ENCODE results near the gene POLA2. TPM values are rescaled to one million over a fixed set of nuclear protein-coding genes. Genes with fewer than 3 reads are reported as not detected.
A peak's percentile ranks its signal among the peaks of the same experiment; 100 is the strongest.
"Not testable (repeated sequence)": the region's sequence is repeated elsewhere in the genome, so short reads cannot be mapped to it uniquely, and the experiment has no call there.

Gene POLA2
- total RNA-seq, 1 experiment from 2014 or later = 8.9 TPM

DNA sequence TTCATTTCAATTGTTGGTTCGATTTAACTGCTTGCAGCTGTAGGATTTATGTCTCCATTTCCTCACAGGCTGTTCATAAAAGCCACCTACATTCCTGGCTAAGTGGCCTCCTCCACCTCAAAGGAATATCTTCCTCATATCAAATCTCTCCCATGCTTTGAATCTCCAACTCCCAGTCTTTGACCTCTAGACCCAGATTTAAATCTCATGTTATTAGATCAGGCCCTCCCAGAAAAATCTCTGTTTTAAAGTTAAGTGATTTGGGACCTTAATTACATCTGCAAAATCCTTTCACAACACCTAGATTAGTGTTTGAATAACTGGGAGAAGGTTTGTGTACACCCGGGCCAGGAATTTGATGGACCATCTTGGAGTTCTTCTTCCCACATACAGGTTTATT is 33.9 kb upstream of the POLA2 start:
- Histone ChIP-seq H3K27me3 (no peaks in the 10 kb centered on the region), H3K4me3 (no peak overlapping the region), H3K36me3 (no peaks in the 10 kb centered on the region), H3K9me3 (no peaks in the 10 kb centered on the region)
- no peak for DNase-seq

DNA sequence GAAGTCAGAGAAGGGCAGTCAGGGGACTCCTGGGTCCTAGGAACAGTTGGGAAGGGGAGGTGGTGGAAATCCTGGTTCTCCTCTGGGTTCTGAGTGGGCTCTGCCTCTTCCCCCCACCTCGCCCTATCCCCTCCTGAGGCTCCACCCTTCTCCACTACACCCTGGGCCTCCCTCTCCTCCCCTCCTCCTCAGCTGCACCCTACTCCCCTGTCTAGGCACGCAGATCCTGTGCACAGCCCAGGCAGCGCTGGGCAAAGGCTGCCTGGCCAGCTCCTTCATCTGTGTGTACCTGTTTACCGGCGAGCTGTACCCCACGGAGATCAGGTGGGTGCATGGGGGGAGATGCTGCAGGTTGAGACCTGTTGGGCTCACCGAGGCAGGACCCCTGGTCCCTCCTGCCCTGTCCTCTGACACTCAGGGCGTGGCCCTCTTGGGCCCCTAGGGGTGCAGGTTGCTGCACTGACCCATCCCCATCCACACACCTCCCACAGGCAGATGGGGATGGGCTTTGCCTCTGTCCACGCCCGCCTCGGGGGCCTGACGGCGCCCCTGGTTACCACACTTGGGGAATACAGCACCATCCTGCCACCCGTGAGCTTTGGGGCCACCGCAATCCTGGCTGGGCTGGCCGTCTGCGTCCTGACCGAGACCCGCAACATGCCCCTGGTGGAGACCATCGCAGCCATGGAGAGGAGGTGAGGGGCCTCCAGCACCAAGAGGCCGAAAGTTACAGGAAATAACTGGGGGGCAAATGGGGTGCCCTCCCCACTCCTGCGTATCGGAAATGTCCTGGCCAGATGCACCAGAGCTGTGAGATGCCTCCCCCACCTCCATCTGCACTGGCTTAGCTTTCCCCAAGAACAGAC is 25.3 kb upstream of the POLA2 start:
- no peaks in the 10 kb centered on the region for H3K36me3 ChIP-seq
- no peak overlapping the region for H3K4me3 ChIP-seq
- H3K27me3 ChIP-seq = no peaks in the 10 kb centered on the region; the same call in 1 of the 2 replicates
- no peak for DNase-seq
- H3K9me3 ChIP-seq = no peaks in the 10 kb centered on the region

DNA sequence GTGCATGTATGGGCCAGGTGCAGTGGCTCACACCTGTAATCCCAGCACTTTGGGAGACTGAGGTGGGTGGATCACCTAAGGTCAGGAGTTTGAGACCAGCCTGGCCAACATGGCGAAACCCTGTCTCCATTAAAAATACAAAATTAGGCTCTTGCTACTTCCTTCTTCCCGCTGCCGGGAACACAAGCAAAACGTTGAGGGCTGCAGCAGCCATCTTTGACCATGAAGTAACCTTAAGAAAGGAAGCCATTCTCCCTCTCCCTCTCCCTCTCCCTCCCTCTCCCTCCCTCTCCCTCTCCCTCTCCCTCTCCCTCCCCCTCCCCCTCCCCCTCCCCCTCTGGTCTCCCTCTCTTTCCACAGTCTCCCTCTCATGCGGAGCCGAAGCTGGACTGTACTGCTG is 23.5 kb upstream of the POLA2 start:
- H3K9me3 ChIP-seq, H3K36me3 ChIP-seq, H3K27me3 ChIP-seq, DNase-seq, H3K4me3 ChIP-seq: not testable (repeated sequence)

DNA sequence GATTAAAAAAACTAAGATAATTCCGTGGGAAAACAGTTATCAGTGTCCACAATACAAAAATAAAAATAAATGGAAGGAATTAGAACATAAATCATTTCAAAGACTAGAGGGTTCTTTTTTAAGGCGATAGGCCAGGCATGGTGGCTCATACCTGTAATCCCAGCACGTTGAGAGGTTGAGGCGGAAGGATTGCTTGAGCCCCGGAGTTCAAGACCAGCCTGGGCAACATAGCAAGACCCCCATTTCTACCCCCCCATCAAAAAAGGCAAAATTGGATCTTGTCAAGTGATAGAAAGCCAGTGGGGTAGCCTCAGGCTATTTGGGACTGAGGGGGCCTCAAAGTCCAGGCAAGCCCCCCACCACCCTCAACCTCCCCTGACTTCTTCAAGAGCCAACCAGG is 20.6 kb upstream of the POLA2 start:
- no peaks in the 10 kb centered on the region for H3K9me3 ChIP-seq
- no peak for DNase-seq
- H3K4me3 ChIP-seq = no peak overlapping the region
- H3K27me3 ChIP-seq = no peaks in the 10 kb centered on the region
- no peaks in the 10 kb centered on the region for H3K36me3 ChIP-seq

DNA sequence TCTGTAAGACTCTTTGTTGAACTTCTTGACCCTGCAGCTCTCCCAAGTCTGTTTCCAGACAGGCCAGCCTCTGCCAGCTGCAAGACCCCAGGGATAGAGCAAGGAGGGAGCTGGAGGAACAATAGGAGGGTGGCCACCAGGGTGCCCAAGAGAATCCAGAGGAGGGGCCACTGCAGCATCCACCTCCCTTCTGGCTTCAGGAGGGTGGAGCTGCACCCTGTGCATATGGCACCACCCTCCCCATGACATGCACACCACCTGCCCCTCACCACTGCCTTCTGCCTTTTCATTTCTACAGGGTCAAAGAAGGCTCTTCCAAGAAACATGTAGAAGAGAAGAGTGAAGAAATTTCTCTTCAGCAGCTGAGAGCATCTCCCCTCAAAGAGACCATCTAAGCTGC is 20.1 kb upstream of the POLA2 start:
- DNase-seq = no peak

DNA sequence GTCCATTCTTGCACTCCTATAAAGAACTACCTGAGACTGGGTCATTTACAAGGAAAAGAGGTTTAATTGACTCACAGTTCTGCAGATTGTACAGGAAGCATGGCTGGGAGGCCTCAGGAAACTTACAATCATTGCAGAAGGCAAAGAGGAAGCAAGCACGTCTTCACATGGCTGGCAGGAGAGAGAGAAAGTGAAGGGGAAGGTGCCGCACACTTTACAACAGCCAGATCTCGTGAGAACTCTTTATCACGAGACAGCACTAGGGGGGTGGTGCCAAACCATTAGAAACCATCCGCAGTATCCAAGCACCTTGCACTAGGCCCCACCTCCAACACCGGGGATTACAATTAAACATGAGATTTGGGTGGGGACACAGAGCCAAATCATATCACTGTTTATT is 19.4 kb upstream of the POLA2 start:
- H3K36me3 ChIP-seq = no peaks in the 10 kb centered on the region
- H3K4me3 ChIP-seq = no peak overlapping the region
- DNase-seq = no peak
- no peaks in the 10 kb centered on the region for H3K27me3 ChIP-seq
- H3K9me3 ChIP-seq = no peaks in the 10 kb centered on the region

More for the DNA sequence above, 20.1 kb upstream of the POLA2 start:
- H3K9me3 ChIP-seq = no peaks in the 10 kb centered on the region
- H3K27me3 ChIP-seq = no peaks in the 10 kb centered on the region
- H3K4me3 ChIP-seq = no peak overlapping the region
- H3K36me3 ChIP-seq = no peaks in the 10 kb centered on the region

DNA sequence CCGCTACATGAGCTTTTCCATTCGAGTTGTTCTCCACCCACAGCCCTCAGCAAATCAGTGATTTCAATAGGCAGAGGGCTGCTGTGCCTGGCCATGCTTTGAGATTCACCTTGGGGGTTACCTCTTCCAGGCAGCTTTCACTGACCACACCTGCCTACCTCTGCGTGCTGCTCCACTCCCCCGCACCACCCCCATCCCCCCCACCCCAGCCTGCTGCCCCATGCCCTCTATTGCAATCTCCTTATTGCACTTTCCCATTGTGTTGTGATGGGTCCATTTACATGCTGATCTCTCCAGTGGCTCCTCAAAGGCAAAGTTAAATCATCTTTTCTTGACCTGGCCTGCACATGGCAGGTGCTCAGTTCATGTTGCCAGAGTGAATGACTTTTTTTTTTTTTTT is 18.0 kb upstream of the POLA2 start:
- Histone ChIP-seq H3K4me3 (no peak overlapping the region), H3K36me3 (no peaks in the 10 kb centered on the region), H3K9me3 (no peaks in the 10 kb centered on the region), H3K27me3 (no peaks in the 10 kb centered on the region)
- no peak for DNase-seq

DNA sequence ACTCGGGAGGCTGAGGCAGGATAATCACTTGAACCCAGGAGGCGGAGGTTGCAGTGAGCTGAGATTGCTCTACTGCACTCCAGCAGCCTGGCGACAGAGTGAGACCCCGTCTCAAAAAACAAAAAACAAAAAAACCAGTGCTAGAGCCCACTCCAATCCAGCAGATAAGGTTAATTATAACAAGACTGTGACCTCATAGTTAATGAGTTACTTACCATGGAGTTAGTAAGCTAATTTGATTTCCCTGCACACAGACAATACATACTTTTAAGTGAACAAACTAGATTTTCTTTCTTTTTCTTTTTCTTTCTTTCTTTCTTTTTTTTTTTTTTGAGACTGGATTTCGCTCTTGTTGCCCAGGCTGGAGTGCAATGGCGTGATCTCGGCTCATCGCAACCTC is 16.7 kb upstream of the POLA2 start:
- not testable (repeated sequence) for H3K36me3 ChIP-seq, H3K4me3 ChIP-seq, H3K27me3 ChIP-seq, DNase-seq, H3K9me3 ChIP-seq

DNA sequence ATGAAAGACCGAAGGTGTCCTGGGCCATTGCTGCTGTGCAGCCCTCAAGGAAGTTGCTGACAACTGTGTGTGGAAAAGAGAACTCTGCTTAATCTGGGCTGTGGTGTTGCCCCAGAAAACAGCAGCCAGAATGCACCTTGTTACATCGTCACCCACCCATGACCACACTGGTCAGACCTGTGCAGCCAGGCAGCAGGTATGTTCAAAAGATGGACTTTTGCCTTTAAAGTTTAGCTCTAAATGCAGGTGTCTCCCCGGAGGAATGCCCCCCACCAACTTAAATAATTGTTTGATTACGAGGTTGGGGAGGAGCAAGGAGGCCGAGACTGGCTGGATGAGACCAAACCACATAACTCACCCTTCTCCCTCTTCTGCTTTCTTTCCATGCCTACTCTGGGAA is 15.3 kb upstream of the POLA2 start:
- Histone ChIP-seq H3K27me3 (no peaks in the 10 kb centered on the region), H3K36me3 (no peaks in the 10 kb centered on the region), H3K4me3 (no peak overlapping the region), H3K9me3 (no peaks in the 10 kb centered on the region)
- no peak for DNase-seq

DNA sequence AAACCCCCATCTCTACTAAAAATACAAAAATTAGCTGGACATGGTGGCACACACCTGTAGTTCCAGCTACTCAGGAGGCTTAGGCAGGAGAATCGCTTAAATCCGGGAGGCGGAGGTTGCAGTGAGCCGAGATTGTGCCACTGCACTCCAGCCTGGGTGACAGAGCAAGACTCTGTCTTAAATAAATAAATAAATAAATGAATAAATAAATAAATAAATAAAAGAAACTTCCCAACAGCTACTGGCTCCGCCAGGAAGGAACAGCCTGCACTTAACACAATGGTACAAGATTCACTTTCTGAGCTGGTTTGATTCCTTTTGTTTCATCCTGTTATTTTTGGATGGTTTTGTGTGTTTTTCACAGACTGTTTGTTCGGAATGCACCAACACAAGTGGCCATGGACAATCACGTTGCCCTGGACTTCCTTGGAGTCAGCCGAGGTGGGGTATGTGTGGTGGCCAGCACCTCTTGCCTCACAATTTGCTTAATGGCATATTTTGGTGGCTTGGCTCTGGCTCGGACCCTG is 13.5 kb upstream of the POLA2 start:
- H3K27me3 ChIP-seq, DNase-seq, H3K36me3 ChIP-seq, H3K4me3 ChIP-seq, H3K9me3 ChIP-seq: not testable (repeated sequence)

DNA sequence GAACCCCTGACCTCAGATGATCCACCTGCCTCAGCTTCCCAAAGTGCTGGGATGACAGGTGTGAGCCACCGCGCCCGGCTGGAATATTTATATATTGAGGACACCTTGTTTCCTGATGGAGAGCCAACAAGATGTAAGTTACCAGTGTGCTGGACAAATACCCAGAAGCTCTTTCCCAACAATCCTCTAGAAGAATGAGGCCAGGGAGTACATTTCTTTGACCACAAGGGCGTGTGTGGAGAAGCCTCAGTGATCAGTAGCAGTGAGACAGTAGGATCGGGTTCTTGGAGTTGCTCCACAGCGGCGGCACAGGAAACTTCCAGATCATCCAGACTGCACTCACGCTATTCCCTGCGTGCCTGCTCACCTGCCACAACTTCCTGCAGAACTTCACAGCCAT is 10.3 kb upstream of the POLA2 start:
- Histone ChIP-seq H3K27me3 (no peaks in the 10 kb centered on the region), H3K9me3 (no peaks in the 10 kb centered on the region), H3K4me3 (no peak overlapping the region), H3K36me3 (no peaks in the 10 kb centered on the region)
- DNase-seq = no peak

DNA sequence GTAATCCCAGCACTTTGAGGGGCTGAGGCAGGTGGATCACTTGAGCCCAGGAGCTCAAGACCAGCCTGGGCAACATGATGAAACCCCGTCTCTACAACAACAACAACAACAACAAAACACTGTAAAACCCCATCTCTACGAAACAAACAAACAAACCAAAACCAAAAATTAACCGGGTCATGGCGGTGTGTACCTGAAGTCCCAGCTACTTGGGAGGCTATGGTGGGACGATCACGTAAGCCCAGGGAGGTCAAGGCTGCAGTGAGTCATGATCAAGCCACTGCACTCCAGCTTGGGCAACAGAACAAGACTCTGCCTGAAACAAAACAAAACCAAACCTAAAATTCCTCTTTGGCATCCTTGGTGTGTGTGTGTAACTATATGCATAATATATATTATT is 7.0 kb upstream of the POLA2 start:
- Histone ChIP-seq H3K9me3 (no peaks in the 10 kb centered on the region), H3K4me3 (no peak overlapping the region), H3K27me3 (no peaks in the 10 kb centered on the region), H3K36me3 (no peaks in the 10 kb centered on the region)
- peak; percentile 11 for DNase-seq

DNA sequence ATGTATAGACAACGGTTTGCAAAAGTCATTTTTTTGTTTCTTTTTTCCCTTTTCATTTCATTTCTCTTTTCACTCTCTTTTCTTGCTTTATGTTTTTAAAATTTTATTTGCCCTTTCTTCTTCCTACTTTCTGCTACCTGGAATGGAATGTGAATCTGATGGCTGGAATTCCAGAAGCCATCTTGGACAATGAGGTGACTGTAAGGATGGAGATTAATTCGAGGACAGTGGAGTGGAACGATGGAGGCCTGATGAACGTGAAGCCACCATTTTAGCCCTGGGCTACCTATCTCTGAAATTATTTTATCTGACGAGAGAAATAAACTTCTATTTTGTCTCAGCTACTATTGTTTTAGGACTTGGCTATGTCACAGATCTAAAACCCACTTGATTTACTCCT is 2.8 kb upstream of the POLA2 start:
- H3K27me3 ChIP-seq = no peaks in the 10 kb centered on the region

DNA sequence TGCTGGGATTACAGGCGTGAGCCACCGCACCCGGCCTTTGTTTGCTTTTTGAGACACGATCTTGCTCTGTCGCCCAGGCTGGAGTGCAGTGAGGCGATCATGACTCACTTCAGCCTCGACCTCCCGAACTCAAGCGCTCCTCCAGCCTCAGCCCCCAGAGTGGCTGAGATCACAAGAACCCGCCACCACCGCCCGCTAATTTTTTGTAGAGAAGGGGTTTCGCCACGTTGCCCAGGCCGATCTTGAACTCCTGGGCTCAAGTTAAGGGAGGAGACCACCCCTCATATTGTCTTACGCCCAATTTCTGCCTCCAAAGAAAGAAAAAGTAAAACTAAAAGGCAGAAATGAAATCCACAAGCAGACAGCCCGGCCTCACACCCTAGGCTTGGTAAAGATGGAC is 1.5 kb upstream of the POLA2 start:
- Histone ChIP-seq H3K9me3 (no peaks in the 10 kb centered on the region), H3K4me3 (no peak overlapping the region), H3K36me3 (no peaks in the 10 kb centered on the region; the same call in 1 of the 2 replicates), H3K27me3 (no peaks in the 10 kb centered on the region)
- DNase-seq = no peak

More for the DNA sequence above, 2.8 kb upstream of the POLA2 start:
- DNase-seq = no peak
- Histone ChIP-seq H3K4me3 (no peak overlapping the region), H3K9me3 (no peaks in the 10 kb centered on the region), H3K36me3 (no peaks in the 10 kb centered on the region)

DNA sequence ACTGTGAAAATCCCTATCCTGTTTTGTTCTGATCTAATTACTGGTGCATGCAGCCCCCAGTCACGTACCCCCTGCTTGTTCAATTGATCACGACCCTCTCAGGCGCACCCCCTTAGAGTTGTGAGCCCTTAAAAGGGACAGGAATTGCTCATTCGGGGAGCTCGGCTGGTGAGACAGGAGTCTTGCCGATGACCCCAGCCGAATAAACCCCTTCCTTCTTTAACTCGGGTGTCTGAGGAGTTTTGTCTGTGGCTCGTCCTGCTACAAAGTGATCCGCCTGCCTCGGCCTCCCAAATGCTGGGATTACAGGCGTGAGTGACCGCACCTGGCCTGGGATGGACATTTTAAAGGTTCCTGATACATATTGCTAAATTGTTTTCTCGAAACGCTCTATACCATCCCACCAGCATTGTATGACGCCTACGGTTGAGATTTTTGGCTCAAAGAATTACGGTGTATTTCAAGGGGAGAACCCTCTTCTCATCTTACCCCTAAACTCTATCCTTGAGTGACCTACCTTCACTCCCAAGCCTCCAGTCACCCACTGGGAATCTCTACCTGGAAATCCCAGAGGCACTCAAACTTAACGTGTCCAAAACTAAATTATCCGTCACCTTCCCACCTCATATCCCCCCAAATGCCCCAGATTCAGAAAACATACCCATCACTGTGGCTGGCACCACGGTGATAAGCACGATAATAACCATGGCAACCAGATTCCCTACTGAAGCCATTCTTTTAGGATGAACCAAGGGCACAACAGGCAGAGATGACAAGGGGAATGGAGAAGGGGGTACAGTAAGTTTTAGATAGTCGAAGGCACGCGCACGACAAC is 789 bp upstream of the POLA2 start:
- no peaks in the 10 kb centered on the region for H3K27me3 ChIP-seq
- H3K36me3 ChIP-seq = peaks cover 2% of the 10 kb centered on the region; the same call in 1 of the 2 replicates
- peak overlapping the region; percentile 83 for H3K4me3 ChIP-seq
- no peaks in the 10 kb centered on the region for H3K9me3 ChIP-seq
- DNase-seq = no peak

DNA sequence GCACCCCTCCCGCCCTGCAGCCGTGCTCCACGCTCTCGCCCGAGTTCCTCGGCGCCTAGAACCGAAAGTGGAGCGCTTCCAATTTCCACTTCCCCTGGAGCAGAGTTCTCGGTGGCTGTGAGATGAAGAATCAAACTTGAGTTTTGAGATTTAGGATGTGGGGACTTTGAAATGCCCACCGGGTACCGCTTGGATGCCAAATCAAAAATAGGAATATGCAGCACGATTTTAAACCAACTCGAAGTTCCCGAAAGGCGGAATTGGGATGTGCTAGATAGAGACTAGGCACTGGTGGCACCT is 569 bp downstream of the POLA2 start:
- H3K27me3 ChIP-seq = no peaks in the 10 kb centered on the region
- no peaks in the 10 kb centered on the region for H3K9me3 ChIP-seq
- peak overlapping the region; percentile 83 for H3K4me3 ChIP-seq
- no peak for DNase-seq
- peaks cover 10% of the 10 kb centered on the region for H3K36me3 ChIP-seq

DNA sequence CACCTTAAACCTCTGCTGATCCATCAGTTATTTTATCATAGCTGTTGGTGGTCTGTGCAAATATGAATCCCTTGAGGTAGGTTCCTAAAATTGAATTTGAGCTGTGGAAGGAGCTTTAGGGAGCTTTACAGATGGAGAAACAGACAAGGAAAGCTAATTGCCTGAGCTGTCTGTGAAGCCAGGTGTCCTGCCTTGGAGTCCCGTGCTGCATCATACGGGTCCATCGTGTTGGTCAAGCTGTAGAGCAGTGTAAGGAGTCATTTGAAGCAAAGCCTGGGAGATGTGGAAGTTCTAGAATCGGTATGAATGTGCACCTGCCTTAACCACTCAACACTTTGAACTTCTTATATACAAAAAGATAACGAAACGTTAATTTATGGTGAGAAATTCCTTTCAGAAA is 1.0 kb downstream of the POLA2 start:
- H3K36me3 ChIP-seq = peaks cover 14% of the 10 kb centered on the region
- no peaks in the 10 kb centered on the region for H3K9me3 ChIP-seq
- DNase-seq = no peak
- peak overlapping the region; percentile 83 for H3K4me3 ChIP-seq
- H3K27me3 ChIP-seq = no peaks in the 10 kb centered on the region

DNA sequence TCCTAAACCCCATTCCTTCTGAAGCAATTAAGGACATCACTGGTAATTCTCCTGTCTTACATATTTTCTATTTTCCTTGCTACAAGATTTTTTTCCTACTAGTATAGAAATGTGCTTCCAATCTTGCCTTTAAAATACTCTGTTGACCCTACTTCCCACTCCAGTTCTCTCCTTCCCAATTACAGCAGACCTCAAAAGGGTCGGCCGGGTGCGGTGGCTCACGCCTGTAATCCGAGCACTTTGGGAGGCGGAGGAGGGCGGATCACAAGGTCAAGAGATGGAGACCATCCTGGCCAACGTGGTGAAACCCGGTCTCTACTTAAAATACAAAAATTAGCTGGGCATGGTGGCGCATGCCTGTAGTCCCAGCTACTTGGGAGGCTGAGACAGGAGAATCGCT is 3.0 kb downstream of the POLA2 start:
- peaks cover 30% of the 10 kb centered on the region for H3K36me3 ChIP-seq
- H3K4me3 ChIP-seq, H3K9me3 ChIP-seq, DNase-seq, H3K27me3 ChIP-seq: not testable (repeated sequence)

All from MG63 (cell line).